CD8-positive, alpha-beta memory T cell (primary cell): ENCODE results near the gene IFFO2. TPM values are rescaled to one million over a fixed set of nuclear protein-coding genes. Genes with fewer than 3 reads are reported as not detected.

ENCODE experiments used
- CTCF ChIA-PET: fragments of 350-600 bp; sonication (Branson Sonifier 250); formaldehyde crosslinking; loops from one replicate; lab custom pipeline; 2021; ENCODE audit warnings: antibody characterized with exemption; lab: Charles Lee
- POLR2A ChIA-PET: fragments of 350-600 bp; sonication (Branson Sonifier 250); formaldehyde crosslinking; loops from one replicate; lab custom pipeline; 2021; ENCODE audit warnings: antibody characterized with exemption; lab: Charles Lee
- DNase-seq, 5 donors: peaks; one replicate each; pipeline versions ENCODE4 v3.0.0 to v3.0.0-alpha.2; 2020 to 2022; ENCODE audit warnings: mixed read lengths in 1 of 5
- H3K27ac ChIP-seq: one replicate; pipeline ENCODE4 v1.7.0; 2013; ENCODE audit warnings: low read depth, mild to moderate bottlenecking, low read length, moderate library complexity
- H3K27me3 ChIP-seq: 2 replicates; pipeline ENCODE4 v1.7.0; 2013; ENCODE audit warnings: low read length, mild to moderate bottlenecking; ENCODE audit not compliant: insufficient read depth, poor library complexity, severe bottlenecking
- H3K36me3 ChIP-seq: 2 replicates; pipeline ENCODE4 v1.7.0; 2013; ENCODE audit warnings: mild to moderate bottlenecking, low read length, moderate library complexity; ENCODE audit not compliant: insufficient read depth
- H3K4me1 ChIP-seq: 2 replicates; pipeline ENCODE4 v1.7.0; 2013; ENCODE audit warnings: mild to moderate bottlenecking, low read length, moderate library complexity; ENCODE audit not compliant: insufficient read depth
- H3K4me3 ChIP-seq: 2 replicates; pipeline ENCODE4 v1.7.0; 2013; ENCODE audit warnings: mild to moderate bottlenecking, low read length
- H3K9me3 ChIP-seq: 2 replicates; pipeline ENCODE4 v1.7.0; 2013; ENCODE audit warnings: mild to moderate bottlenecking, low read length
- H3K27ac Mint-ChIP-seq, 8 donors: one replicate each; pipeline ENCODE4 v1.8.0; 2020 to 2021; ENCODE audit warnings: mixed read lengths in 8 of 8, mild to moderate bottlenecking in 6 of 8, inconsistent platforms in 3 of 8, moderate library complexity in 3 of 8
- H3K27me3 Mint-ChIP-seq, 2 donors: one replicate each; pipeline ENCODE4 v1.8.0; 2020 to 2021; ENCODE audit warnings: mixed read lengths in 2 of 2, mild to moderate bottlenecking in 1 of 2, moderate library complexity in 1 of 2
- H3K36me3 Mint-ChIP-seq, 3 donors: one replicate each; pipeline ENCODE4 v1.8.0; 2020 to 2021; ENCODE audit warnings: mixed read lengths in 3 of 3, inconsistent platforms in 1 of 3, mild to moderate bottlenecking in 1 of 3
- H3K4me1 Mint-ChIP-seq, 3 donors: one replicate each; pipeline ENCODE4 v1.8.0; 2020 to 2021; ENCODE audit warnings: mixed read lengths in 3 of 3, inconsistent platforms in 1 of 3, mild to moderate bottlenecking in 1 of 3
- H3K4me3 Mint-ChIP-seq, 7 donors: one replicate each; pipeline ENCODE4 v1.8.0; 2020 to 2021; ENCODE audit warnings: mixed read lengths in 7 of 7, mild to moderate bottlenecking in 6 of 7, moderate library complexity in 4 of 7, inconsistent platforms in 2 of 7
- H3K9me3 Mint-ChIP-seq, 5 donors: one replicate each; pipeline ENCODE4 v1.8.0; 2020 to 2022; ENCODE audit warnings: mixed read lengths in 5 of 5, mild to moderate bottlenecking in 3 of 5, moderate library complexity in 2 of 5, inconsistent platforms in 1 of 5
- polyA plus RNA-seq: library from polyadenylated mRNA; unstranded; fragments of 300-500 nt; fragmentation: Illumina TruSeq; gene quantifications from one replicate; pipeline ENCODE4 v1.2.3, GENCODE V29; 2021
- total RNA-seq, 2 experiments: library from RNA; stranded (reverse); gene quantifications; one replicate each; pipeline ENCODE4 v1.2.3, GENCODE V29; 2021

Gene IFFO2
- total and polyA plus RNA-seq, 3 experiments from 2014 or later: 3.2 to 37.7 (median 33.1) TPM

DNA sequence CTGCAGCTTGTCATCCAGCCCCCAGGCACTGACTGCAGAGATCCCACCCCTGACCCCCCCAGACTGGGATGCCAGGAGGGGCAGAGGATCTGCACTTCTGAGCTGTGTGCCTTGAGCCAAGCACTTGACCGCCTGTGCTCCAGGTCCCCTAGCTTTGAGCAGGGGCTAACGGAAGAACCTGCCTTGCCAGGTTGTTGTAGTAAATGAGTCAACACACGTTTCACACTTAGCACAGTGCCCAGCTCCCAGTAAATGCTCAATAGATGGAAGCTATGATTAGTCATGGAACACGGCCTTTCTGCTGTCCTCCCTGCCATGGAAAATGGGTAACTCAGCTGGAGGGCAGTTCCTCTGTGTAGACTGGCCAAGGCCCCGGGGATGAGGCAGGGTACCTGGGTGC, 24.1 kb downstream of the IFFO2 start:
- H3K4me3 Mint-ChIP-seq: peak overlapping the region in 3 of 7 donors; percentile 10 to 63 (median 24)
- no peak overlapping the region for H3K27ac ChIP-seq

DNA sequence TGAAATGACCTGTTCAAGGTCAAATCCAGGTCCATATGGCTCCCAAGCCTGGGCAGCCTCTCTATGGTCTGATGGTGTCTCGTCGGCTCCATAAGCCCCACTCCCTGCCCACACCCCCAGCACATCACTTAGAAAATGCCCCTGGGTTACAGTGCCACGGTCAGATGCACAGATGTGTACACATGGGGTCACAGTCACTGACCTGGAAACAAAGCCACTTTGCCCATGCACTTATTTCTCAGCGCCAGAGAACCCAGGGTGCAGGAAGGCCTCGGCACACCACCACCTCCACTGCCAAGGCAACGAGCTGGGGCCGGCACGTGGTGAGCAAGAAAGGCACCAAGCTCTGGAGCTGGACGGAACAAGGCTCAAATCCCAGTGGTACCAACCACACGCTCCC, 24.7 kb downstream of the IFFO2 start:
- peaks cover 0 to 5% of the 10 kb centered on the region in 2 donors for H3K27me3 Mint-ChIP-seq
- POLR2A ChIA-PET: interaction anchor here (1.1 kb wide), 1 partner anchor 20 kb away, joined by 3 read pairs; no protein-coding TSS in a partner anchor
- peaks cover 0 to under 1% (median 0%) of the 10 kb centered on the region in 3 donors for H3K36me3 Mint-ChIP-seq
- Histone ChIP-seq H3K4me1 (peaks cover 63% of the 10 kb centered on the region), H3K27ac (no peak overlapping the region), H3K4me3 (no peak overlapping the region), H3K9me3 (no peaks in the 10 kb centered on the region), H3K27me3 (no peaks in the 10 kb centered on the region), H3K36me3 (no peaks in the 10 kb centered on the region)
- H3K27ac Mint-ChIP-seq: peak overlapping the region in 7 of 8 donors; percentile 70 to 98 (median 88)
- DNase-seq: no peak
- CTCF ChIA-PET: no interaction called here
- H3K4me1 Mint-ChIP-seq: peaks cover 79 to 98% (median 95%) of the 10 kb centered on the region in 3 donors
- peak overlapping the region in 3 of 7 donors; percentile 31 to 57 (median 54) for H3K4me3 Mint-ChIP-seq
- H3K9me3 Mint-ChIP-seq: no peaks in the 10 kb centered on the region

More for the DNA sequence above, 24.1 kb downstream of the IFFO2 start:
- peak overlapping the region in 7 of 8 donors; percentile 43 to 98 (median 83) for H3K27ac Mint-ChIP-seq
- ChIA-PET POLR2A (interaction anchor here (1.1 kb wide), 1 partner anchor 19 kb away, joined by 3 read pairs; no protein-coding TSS in a partner anchor), CTCF (no interaction called here)
- no peak for DNase-seq
- no peak overlapping the region for H3K4me3 ChIP-seq
- H3K27me3 Mint-ChIP-seq: peaks cover 0 to 5% of the 10 kb centered on the region in 2 donors
- H3K4me1 ChIP-seq: peaks cover 63% of the 10 kb centered on the region
- H3K36me3 ChIP-seq: no peaks in the 10 kb centered on the region
- H3K27me3 ChIP-seq: no peaks in the 10 kb centered on the region
- no peaks in the 10 kb centered on the region for H3K9me3 Mint-ChIP-seq
- H3K4me1 Mint-ChIP-seq: peaks cover 82 to 100% (median 95%) of the 10 kb centered on the region in 3 donors
- H3K36me3 Mint-ChIP-seq: no peaks in the 10 kb centered on the region
- H3K9me3 ChIP-seq: no peaks in the 10 kb centered on the region

DNA sequence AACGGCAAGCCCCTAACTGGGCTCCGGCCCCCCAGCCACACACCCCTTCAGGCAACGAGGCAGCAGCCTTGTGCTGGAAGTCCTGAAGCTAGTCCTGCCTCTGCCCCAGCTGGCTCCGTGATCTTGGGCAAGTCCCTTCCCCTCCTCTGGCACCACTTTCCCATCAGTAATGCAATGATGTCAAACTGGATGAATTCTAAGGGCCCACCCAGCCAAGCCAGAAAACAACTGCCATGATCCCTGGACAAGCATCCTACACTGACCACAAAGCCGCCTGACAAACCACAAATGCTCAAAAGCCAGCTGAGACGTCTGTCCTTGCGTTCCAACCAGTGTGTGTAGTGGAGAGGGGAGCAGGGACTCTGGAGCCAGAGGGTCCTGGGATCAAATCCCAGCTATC, 26.8 kb downstream of the IFFO2 start:
- peaks cover 80 to 95% (median 93%) of the 10 kb centered on the region in 3 donors for H3K4me1 Mint-ChIP-seq

DNA sequence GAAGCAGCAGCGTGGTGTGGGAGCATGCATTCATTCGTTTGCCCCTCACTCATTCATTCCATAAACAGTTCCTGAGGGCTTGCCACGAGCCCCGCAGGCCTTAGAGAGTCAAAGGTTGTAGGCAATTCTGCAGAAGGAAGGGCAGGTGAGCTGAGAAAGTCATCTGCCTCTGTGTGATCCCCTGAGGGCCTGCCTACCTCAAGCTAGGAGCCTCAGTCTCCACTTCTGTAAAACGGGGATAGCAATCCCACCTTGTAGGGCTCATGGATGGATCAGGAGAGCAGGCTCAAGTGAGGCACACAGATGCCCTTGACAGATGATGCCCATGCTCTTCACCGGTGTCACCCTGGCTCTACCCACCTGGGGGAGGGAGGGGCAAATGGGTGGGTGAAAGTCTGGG, 27.5 kb downstream of the IFFO2 start:
- H3K27me3 Mint-ChIP-seq: peaks cover 0 to 5% of the 10 kb centered on the region in 2 donors
- Histone ChIP-seq H3K9me3 (no peaks in the 10 kb centered on the region), H3K4me1 (peaks cover 66% of the 10 kb centered on the region), H3K36me3 (no peaks in the 10 kb centered on the region), H3K27me3 (no peaks in the 10 kb centered on the region), H3K4me3 (no peak overlapping the region), H3K27ac (no peak overlapping the region)
- H3K27ac Mint-ChIP-seq: peak overlapping the region; percentile 39 to 99 (median 96)
- no peaks in the 10 kb centered on the region for H3K9me3 Mint-ChIP-seq
- peaks cover 82 to 95% (median 93%) of the 10 kb centered on the region in 3 donors for H3K4me1 Mint-ChIP-seq
- ChIA-PET CTCF (interaction anchor here (3.3 to 6.5 kb wide), 4 partner anchors 15 to 25 kb away, joined by 12 to 88 read pairs (median 26); partner anchors contain the start of gene ALDH4A1), POLR2A (interaction anchor here (8.0 kb wide), 1 partner anchor 25 kb away, joined by 110 read pairs; the partner anchor contains the start of gene IFFO2)
- DNase-seq: no peak
- H3K36me3 Mint-ChIP-seq: peaks cover 0 to 4% (median 1%) of the 10 kb centered on the region in 3 donors
- H3K4me3 Mint-ChIP-seq: peak overlapping the region; percentile 39 to 88 (median 79)

More for the DNA sequence above, 26.8 kb downstream of the IFFO2 start:
- H3K4me3 Mint-ChIP-seq: peak overlapping the region in 4 of 7 donors; percentile 36 to 58 (median 44)
- peaks cover 0 to 4% (median 1%) of the 10 kb centered on the region in 3 donors for H3K36me3 Mint-ChIP-seq
- no peak for DNase-seq
- POLR2A ChIA-PET: interaction anchor here (8.0 kb wide), 1 partner anchor 25 kb away, joined by 110 read pairs; the partner anchor contains the start of gene IFFO2
- Histone ChIP-seq H3K36me3 (no peaks in the 10 kb centered on the region), H3K4me1 (peaks cover 66% of the 10 kb centered on the region), H3K27me3 (no peaks in the 10 kb centered on the region), H3K4me3 (no peak overlapping the region), H3K9me3 (no peaks in the 10 kb centered on the region), H3K27ac (no peak overlapping the region)
- CTCF ChIA-PET: interaction anchor here (0.6 to 3.6 kb wide), 5 partner anchors 16 to 42 kb away, joined by 3 to 33 read pairs (median 5); no protein-coding TSS in a partner anchor
- H3K27ac Mint-ChIP-seq: peak overlapping the region; percentile 83 to 99 (median 88)
- H3K27me3 Mint-ChIP-seq: peaks cover 0 to 5% of the 10 kb centered on the region in 2 donors
- H3K9me3 Mint-ChIP-seq: no peaks in the 10 kb centered on the region

DNA sequence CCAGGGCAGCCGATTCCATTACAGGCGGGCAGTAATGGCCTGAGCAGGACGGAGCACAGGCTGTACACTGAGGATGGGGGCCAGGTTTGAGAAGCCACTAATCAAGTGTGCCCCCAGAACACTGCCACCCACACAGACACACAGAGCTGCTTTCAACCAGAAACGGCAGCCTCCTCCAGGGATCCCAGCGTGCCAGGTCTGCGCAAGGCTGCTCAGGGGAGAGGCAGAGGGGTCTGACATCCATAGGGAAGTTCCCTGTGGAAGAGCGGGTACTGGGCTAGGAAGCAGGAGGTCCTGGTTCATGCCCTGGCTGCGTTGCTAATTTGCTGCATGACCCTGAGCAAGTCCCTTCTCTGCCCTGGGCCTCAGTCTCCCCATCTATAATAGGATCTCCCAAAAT, 28.1 kb downstream of the IFFO2 start:
- H3K27ac ChIP-seq: peak overlapping the region; percentile 76
- H3K4me1 ChIP-seq: peaks cover 72% of the 10 kb centered on the region
- Mint-ChIP-seq H3K27me3 (peaks cover 0 to 5% of the 10 kb centered on the region in 2 donors), H3K4me1 (peaks cover 85 to 95% (median 94%) of the 10 kb centered on the region in 3 donors), H3K27ac (peak overlapping the region; percentile 84 to 99 (median 98)), H3K36me3 (peaks cover 0 to 4% (median 1%) of the 10 kb centered on the region in 3 donors), H3K9me3 (no peaks in the 10 kb centered on the region), H3K4me3 (peak overlapping the region; percentile 76 to 95 (median 82))
- no peaks in the 10 kb centered on the region for H3K36me3 ChIP-seq
- peak overlapping the region; percentile 67 for H3K4me3 ChIP-seq
- ChIA-PET POLR2A (interaction anchor here (1.1 to 8.0 kb wide), 3 partner anchors 9 to 26 kb away, joined by 5 to 110 read pairs (median 6); partner anchors contain the start of gene IFFO2), CTCF (interaction anchor here (1.0 to 6.5 kb wide), 7 partner anchors 12 to 44 kb away, joined by 3 to 88 read pairs (median 20); partner anchors contain the start of gene ALDH4A1)
- H3K27me3 ChIP-seq: no peaks in the 10 kb centered on the region
- H3K9me3 ChIP-seq: no peaks in the 10 kb centered on the region
- DNase-seq: no peak

DNA sequence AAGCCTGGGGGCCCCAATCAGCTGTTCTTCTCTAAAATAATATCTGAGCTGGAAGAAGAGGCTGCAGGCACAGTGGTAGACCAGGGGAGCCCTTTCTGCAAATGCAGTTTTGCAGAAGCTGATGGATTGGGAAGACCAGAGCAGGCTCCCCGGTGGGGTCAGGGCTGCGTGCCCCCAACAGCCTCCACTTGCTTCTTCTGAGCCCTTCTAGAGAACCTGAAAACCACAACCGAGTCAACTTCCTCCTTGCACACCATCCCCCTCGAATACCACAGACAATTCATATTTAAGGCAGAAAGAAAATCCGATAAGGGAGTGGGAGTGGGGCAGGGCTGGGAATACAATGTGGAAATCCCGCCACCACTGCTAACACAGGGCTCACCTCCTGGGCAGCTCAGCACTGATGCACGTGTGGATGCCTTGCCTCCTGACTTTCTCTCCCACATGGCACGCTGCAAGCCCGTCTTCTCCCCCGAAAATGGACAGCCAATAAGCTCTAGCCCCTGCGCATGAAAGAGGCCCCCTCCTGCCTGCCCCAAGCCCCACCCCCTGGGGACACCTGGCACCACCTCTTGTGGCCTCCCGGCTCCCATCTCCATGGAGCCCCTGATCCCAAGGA, 28.7 kb downstream of the IFFO2 start:
- Histone ChIP-seq H3K36me3 (no peaks in the 10 kb centered on the region), H3K4me3 (peak overlapping the region; percentile 67), H3K27ac (peak overlapping the region; percentile 76), H3K27me3 (no peaks in the 10 kb centered on the region), H3K4me1 (peaks cover 78% of the 10 kb centered on the region), H3K9me3 (no peaks in the 10 kb centered on the region)
- Mint-ChIP-seq H3K4me3 (peak overlapping the region; percentile 76 to 95 (median 82)), H3K9me3 (no peaks in the 10 kb centered on the region), H3K36me3 (peaks cover 0 to 4% (median 1%) of the 10 kb centered on the region in 3 donors), H3K27ac (peak overlapping the region; percentile 84 to 99 (median 98)), H3K27me3 (peaks cover 0 to 5% of the 10 kb centered on the region in 2 donors), H3K4me1 (peaks cover 89 to 97% (median 95%) of the 10 kb centered on the region in 3 donors)
- ChIA-PET CTCF (interaction anchor here (0.9 to 6.5 kb wide), 12 partner anchors 12 to 45 kb away, joined by 3 to 88 read pairs (median 16); partner anchors contain the start of genes ALDH4A1 and IFFO2), POLR2A (interaction anchor here (0.9 to 8.0 kb wide), 8 partner anchors 9 to 45 kb away, joined by 3 to 110 read pairs (median 4); partner anchors contain the start of gene IFFO2)
- DNase-seq: peak in 4 of 5 donors; percentile 15 to 74 (median 68)

DNA sequence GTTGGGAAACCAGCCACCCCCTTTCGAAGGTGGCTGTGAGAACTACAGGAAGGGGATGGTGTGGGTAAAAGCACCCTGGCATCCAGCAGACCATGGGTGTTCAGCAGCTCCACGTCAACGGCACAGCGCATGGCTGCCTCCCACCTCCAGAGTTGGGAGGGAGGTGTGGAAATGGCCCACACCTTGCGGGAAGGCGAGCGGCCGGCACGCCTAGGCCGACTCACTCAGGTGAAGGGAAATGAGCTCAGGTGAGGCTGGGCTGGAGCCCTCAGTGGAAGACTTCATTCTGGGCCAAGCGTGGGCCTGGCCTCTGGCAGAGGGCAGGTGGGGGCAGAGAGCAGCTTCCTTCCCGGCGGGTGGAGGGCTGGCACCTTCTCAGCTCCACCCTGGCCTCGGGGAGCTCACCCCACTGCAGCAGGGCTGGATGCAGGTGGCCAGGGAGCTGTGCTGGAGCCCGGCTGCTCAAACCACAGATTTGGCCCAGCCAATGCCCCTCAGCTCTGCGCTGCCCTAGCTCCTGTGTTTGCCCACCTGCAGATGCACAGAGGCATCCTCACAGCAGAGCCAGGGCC, 29.3 kb downstream of the IFFO2 start:
- H3K36me3 Mint-ChIP-seq: peaks cover 0 to 4% (median 1%) of the 10 kb centered on the region in 3 donors
- H3K4me3 ChIP-seq: peak overlapping the region; percentile 67
- CTCF ChIA-PET: interaction anchor here (0.9 to 6.5 kb wide), 12 partner anchors 13 to 45 kb away, joined by 3 to 88 read pairs (median 16); partner anchors contain the start of genes ALDH4A1 and IFFO2
- no peaks in the 10 kb centered on the region for H3K36me3 ChIP-seq
- H3K4me1 ChIP-seq: peaks cover 81% of the 10 kb centered on the region
- H3K9me3 Mint-ChIP-seq: no peaks in the 10 kb centered on the region
- peak overlapping the region; percentile 76 for H3K27ac ChIP-seq
- POLR2A ChIA-PET: interaction anchor here (0.6 to 8.0 kb wide), 10 partner anchors 10 to 45 kb away, joined by 3 to 110 read pairs (median 4); partner anchors contain the start of gene IFFO2
- H3K27me3 ChIP-seq: no peaks in the 10 kb centered on the region
- H3K27ac Mint-ChIP-seq: peak overlapping the region; percentile 84 to 99 (median 98)
- H3K4me3 Mint-ChIP-seq: peak overlapping the region; percentile 76 to 95 (median 82)
- H3K27me3 Mint-ChIP-seq: peaks cover 0 to 4% of the 10 kb centered on the region in 2 donors
- H3K4me1 Mint-ChIP-seq: peaks cover 85 to 97% (median 90%) of the 10 kb centered on the region in 3 donors
- DNase-seq: peak in 4 of 5 donors; percentile 31 to 66 (median 40)
- H3K9me3 ChIP-seq: no peaks in the 10 kb centered on the region
